ENCODE data around the gene CXCL8. TPM values are rescaled to one million over a fixed set of nuclear protein-coding genes. Genes with fewer than 3 reads are reported as not detected.
"Not testable (repeated sequence)": the region's sequence is repeated elsewhere in the genome, so short reads cannot be mapped to it uniquely, and the experiment has no call there.

CXCL8 gene
- 10 to 100 TPM in 1 of 2 donors, 1 to 10 TPM in 1; 2.6 to 15.7 TPM for total RNA-seq
- polyA plus RNA-seq (ENCODE audit: insufficient read length in 2 of 2), result 1 to 10 TPM; 1.1 to 1.2 TPM
- long read RNA-seq, donor 1, result 0 reads
- long read RNA-seq, donor 2, partial matches to known transcripts, result 0 of 2 reads
- long read RNA-seq, donor 2, other reads (novel, unspliced or antisense), result 0 of 2 reads
- long read RNA-seq, donor 3, result 0 reads
- long read RNA-seq, donor 4, partial matches to known transcripts, result 0 of 1 reads
- long read RNA-seq, donor 4, other reads (novel, unspliced or antisense), result 0 of 1 reads

DNA sequence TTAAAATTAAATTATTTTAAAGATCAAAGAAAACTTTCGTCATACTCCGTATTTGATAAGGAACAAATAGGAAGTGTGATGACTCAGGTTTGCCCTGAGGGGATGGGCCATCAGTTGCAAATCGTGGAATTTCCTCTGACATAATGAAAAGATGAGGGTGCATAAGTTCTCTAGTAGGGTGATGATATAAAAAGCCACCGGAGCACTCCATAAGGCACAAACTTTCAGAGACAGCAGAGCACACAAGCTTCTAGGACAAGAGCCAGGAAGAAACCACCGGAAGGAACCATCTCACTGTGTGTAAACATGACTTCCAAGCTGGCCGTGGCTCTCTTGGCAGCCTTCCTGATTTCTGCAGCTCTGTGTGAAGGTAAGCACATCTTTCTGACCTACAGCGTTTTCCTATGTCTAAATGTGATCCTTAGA is at the start of gene CXCL8:
Gene CXCL8 (plus strand): TSS at position 217 of the 426 bp plus-strand sequence. CDS start 90 bp downstream, at position 307.
- no peak within 1 kb of the TSS for H3K4me3 ChIP-seq (ENCODE audit: low read depth, low read length)
- no peaks in the 10 kb centered on the region for H3K36me3 ChIP-seq (ENCODE audit: control insufficient read depth, insufficient read depth, low read length)
- H3K4me1 ChIP-seq (ENCODE audit: control insufficient read depth, insufficient read depth, low read length), result no peaks in the 10 kb centered on the region
- H3K27ac ChIP-seq (ENCODE audit: low read depth, low read length), result no peak within 1 kb of the TSS
- no peaks in the 10 kb centered on the region for H3K9me3 ChIP-seq (ENCODE audit: control insufficient read depth, insufficient read depth, low read length)
- peak in 3 of 6 donors; percentile 7 to 71 (median 27) for DNase-seq (ENCODE audit: low read depth in 4 of 6, low spot score in 6 of 6)
- no peaks in the 10 kb centered on the region for H3K27me3 ChIP-seq (ENCODE audit: control insufficient read depth, insufficient read depth, low read length)
- WGBS (ENCODE audit: insufficient coverage), result 61% methylated on average over 3 of the region's 7 CpGs

DNA sequence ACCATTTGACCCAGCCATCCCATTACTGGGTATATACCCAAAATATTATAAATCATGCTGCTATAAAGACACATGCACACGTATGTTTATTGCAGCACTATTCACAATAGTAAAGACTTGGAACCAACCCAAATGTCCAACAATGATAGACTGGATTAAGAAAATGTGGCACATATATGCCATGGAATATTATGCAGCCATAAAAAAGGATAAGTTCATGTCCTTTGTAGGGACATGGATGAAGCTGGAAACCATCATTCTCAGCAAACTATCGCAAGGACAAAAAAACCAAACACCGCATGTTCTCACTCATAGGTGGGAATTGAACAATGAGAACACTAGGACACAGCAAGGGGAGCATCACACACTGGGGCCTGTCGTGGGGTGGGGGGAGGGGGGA is 49.2 kb upstream of the CXCL8 start:
- no CpG with 5 or more reads among the region's 4 CpGs for WGBS (ENCODE audit: insufficient coverage)
- not testable (repeated sequence) for H3K36me3 ChIP-seq (ENCODE audit: control insufficient read depth, insufficient read depth, low read length); H3K27me3 ChIP-seq (ENCODE audit: control insufficient read depth, insufficient read depth, low read length); H3K27ac ChIP-seq (ENCODE audit: low read depth, low read length); H3K4me3 ChIP-seq (ENCODE audit: low read depth, low read length); H3K9me3 ChIP-seq (ENCODE audit: control insufficient read depth, insufficient read depth, low read length); DNase-seq (ENCODE audit: low read depth in 4 of 6, low spot score in 6 of 6); H3K4me1 ChIP-seq (ENCODE audit: control insufficient read depth, insufficient read depth, low read length)

DNA sequence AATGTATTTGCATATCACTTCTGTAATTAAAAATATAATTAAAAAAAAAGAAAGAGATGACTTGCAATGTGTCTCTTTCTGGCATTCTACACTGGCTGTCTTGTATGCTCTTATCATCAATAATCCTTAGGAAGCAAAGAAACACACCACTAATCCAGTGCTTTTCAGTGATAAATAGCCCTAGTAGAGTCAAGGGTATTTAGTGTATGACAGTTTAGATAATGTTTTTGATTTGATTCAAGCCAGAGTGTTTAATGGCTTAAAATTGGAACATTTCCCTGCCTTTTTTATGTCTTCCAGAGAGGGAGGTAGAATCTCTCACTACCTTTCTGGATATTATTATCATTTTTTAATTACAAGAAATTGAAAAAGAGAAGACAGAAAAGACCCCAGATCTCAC is 48.6 kb upstream of the CXCL8 start:
- Histone ChIP-seq H3K9me3 (ENCODE audit: control insufficient read depth, insufficient read depth, low read length) (no peaks in the 10 kb centered on the region), H3K27me3 (ENCODE audit: control insufficient read depth, insufficient read depth, low read length) (no peaks in the 10 kb centered on the region), H3K27ac (ENCODE audit: low read depth, low read length) (no peak overlapping the region), H3K4me1 (ENCODE audit: control insufficient read depth, insufficient read depth, low read length) (no peaks in the 10 kb centered on the region), H3K4me3 (ENCODE audit: low read depth, low read length) (no peak overlapping the region), H3K36me3 (ENCODE audit: control insufficient read depth, insufficient read depth, low read length) (no peaks in the 10 kb centered on the region)
- no peak for DNase-seq (ENCODE audit: low read depth in 4 of 6, low spot score in 6 of 6)

DNA sequence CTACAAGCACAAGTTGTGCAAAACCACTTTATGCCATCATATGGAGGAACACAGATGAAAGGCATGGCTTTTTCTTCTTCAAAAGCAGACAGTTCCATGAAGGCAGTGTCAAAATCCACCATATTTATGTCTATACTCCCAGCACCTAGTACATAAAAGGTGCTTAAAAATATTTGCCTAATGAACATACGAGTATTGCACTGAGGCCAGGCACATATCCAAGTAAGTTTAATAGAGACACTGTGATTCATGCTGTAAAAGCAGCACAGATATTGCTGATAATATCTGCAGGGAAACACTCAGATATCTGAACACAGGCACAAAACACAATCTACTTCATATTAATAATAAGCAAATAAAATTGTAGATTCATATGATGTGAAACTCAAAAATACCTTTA is 48.1 kb upstream of the CXCL8 start:
- Histone ChIP-seq H3K9me3 (ENCODE audit: control insufficient read depth, insufficient read depth, low read length) (no peaks in the 10 kb centered on the region), H3K36me3 (ENCODE audit: control insufficient read depth, insufficient read depth, low read length) (no peaks in the 10 kb centered on the region), H3K4me1 (ENCODE audit: control insufficient read depth, insufficient read depth, low read length) (no peaks in the 10 kb centered on the region), H3K27me3 (ENCODE audit: control insufficient read depth, insufficient read depth, low read length) (no peaks in the 10 kb centered on the region), H3K27ac (ENCODE audit: low read depth, low read length) (no peak overlapping the region), H3K4me3 (ENCODE audit: low read depth, low read length) (no peak overlapping the region)
- no CpG with 5 or more reads among the region's 1 CpG for WGBS (ENCODE audit: insufficient coverage)
- no peak for DNase-seq (ENCODE audit: low read depth in 4 of 6, low spot score in 6 of 6)

DNA sequence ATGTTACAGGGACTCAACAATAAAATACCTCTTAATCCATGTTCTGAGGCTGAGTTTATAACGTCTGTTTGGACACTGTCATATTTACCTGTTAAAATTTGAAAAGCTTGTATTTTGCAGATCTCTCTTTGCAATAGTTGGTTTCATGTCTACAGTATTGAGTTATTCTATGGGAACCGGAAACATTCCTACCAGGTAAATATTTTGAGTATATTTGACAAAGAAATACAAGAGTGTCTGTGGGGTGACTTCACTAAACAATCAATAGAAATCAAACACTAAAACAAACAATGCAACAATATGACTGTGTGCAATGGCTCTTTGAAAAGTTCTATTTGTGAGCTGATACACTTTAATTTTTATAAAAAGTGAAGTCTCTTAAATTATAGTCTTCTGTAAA is 47.7 kb upstream of the CXCL8 start:
- WGBS (ENCODE audit: insufficient coverage), result no CpG with 5 or more reads among the region's 2 CpGs
- H3K27ac ChIP-seq (ENCODE audit: low read depth, low read length), result no peak overlapping the region
- no peak overlapping the region for H3K4me3 ChIP-seq (ENCODE audit: low read depth, low read length)

DNA sequence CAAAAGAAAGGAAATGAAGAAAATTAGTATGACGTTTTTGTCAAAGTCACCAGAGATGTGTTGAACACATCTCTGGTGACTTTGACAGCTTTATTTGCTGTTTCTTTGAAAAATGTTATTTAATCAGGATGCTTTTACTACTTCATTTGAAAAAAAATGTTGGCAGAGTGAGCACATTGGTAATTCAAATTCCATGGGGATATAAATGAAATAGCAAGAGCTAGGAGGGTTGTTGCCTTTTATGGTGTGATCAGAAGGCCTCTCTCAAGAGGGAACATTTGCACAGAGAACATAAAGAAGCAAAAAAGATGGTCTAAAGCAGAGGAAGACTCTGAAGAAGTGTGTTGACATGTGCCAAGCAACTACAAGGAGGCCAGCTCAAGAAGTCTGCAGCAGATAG is 46.6 kb upstream of the CXCL8 start:
- WGBS (ENCODE audit: insufficient coverage), result 93% methylated on average over 1 of the region's 1 CpG
- Histone ChIP-seq H3K4me3 (ENCODE audit: low read depth, low read length) (no peak overlapping the region), H3K4me1 (ENCODE audit: control insufficient read depth, insufficient read depth, low read length) (no peaks in the 10 kb centered on the region), H3K9me3 (ENCODE audit: control insufficient read depth, insufficient read depth, low read length) (no peaks in the 10 kb centered on the region), H3K36me3 (ENCODE audit: control insufficient read depth, insufficient read depth, low read length) (no peaks in the 10 kb centered on the region), H3K27me3 (ENCODE audit: control insufficient read depth, insufficient read depth, low read length) (no peaks in the 10 kb centered on the region), H3K27ac (ENCODE audit: low read depth, low read length) (no peak overlapping the region)
- no peak for DNase-seq (ENCODE audit: low read depth in 4 of 6, low spot score in 6 of 6)

More for the DNA sequence above, 47.7 kb upstream of the CXCL8 start:
- no peaks in the 10 kb centered on the region for H3K4me1 ChIP-seq (ENCODE audit: control insufficient read depth, insufficient read depth, low read length)
- no peak for DNase-seq (ENCODE audit: low read depth in 4 of 6, low spot score in 6 of 6)
- no peaks in the 10 kb centered on the region for H3K27me3 ChIP-seq (ENCODE audit: control insufficient read depth, insufficient read depth, low read length)
- no peaks in the 10 kb centered on the region for H3K36me3 ChIP-seq (ENCODE audit: control insufficient read depth, insufficient read depth, low read length)
- no peaks in the 10 kb centered on the region for H3K9me3 ChIP-seq (ENCODE audit: control insufficient read depth, insufficient read depth, low read length)

DNA sequence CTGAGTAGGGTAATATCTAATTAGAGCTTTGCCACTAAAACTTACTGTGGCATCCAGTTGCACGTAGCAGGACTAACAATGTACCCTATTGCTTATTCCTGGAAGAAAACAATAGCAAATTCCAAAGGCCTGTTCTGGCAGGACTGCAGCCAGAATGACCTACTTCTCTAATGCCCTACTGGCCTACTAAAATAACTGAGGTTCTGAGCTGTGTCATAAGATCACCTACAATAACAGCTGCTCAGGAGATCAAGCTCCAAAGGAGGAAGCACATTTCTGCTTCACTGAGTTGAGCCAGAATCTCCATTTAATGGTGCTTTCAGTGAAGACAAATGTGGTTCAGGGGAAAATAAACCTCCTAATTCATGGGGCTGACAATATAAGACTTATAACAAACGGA is 42.2 kb upstream of the CXCL8 start:
- H3K4me1 ChIP-seq (ENCODE audit: control insufficient read depth, insufficient read depth, low read length), result no peaks in the 10 kb centered on the region
- no peaks in the 10 kb centered on the region for H3K9me3 ChIP-seq (ENCODE audit: control insufficient read depth, insufficient read depth, low read length)
- H3K27ac ChIP-seq (ENCODE audit: low read depth, low read length), result no peak overlapping the region
- peak in 1 of 6 donors; percentile 16 for DNase-seq (ENCODE audit: low read depth in 4 of 6, low spot score in 6 of 6)
- H3K27me3 ChIP-seq (ENCODE audit: control insufficient read depth, insufficient read depth, low read length), result no peaks in the 10 kb centered on the region
- H3K4me3 ChIP-seq (ENCODE audit: low read depth, low read length), result no peak overlapping the region
- WGBS (ENCODE audit: insufficient coverage), result 67% methylated on average over 1 of the region's 2 CpGs
- no peaks in the 10 kb centered on the region for H3K36me3 ChIP-seq (ENCODE audit: control insufficient read depth, insufficient read depth, low read length)

DNA sequence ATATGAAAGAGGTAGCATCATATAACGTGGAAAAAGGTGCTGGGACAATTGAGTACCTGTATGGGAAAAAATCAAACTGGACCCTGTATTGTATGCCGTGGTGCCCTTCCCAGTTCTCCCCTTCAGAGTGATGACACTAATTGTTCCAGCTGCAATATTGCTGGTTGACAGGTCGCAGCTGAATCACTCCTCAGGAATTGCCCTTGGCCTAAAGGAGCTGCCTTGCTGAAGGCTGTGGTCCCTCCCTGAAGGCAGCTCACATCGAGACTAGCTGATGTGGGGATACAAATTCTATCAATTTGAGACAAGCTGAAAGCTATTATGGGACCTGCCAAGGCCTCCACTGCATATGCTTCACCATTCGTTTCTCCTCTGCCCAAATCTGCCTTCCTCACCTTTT is 39.3 kb upstream of the CXCL8 start:
- Histone ChIP-seq H3K9me3 (ENCODE audit: control insufficient read depth, insufficient read depth, low read length) (no peaks in the 10 kb centered on the region), H3K27ac (ENCODE audit: low read depth, low read length) (no peak overlapping the region), H3K27me3 (ENCODE audit: control insufficient read depth, insufficient read depth, low read length) (no peaks in the 10 kb centered on the region), H3K4me1 (ENCODE audit: control insufficient read depth, insufficient read depth, low read length) (no peaks in the 10 kb centered on the region), H3K4me3 (ENCODE audit: low read depth, low read length) (no peak overlapping the region), H3K36me3 (ENCODE audit: control insufficient read depth, insufficient read depth, low read length) (no peaks in the 10 kb centered on the region)
- 91% methylated on average over 4 of the region's 5 CpGs for WGBS (ENCODE audit: insufficient coverage)
- no peak for DNase-seq (ENCODE audit: low read depth in 4 of 6, low spot score in 6 of 6)

DNA sequence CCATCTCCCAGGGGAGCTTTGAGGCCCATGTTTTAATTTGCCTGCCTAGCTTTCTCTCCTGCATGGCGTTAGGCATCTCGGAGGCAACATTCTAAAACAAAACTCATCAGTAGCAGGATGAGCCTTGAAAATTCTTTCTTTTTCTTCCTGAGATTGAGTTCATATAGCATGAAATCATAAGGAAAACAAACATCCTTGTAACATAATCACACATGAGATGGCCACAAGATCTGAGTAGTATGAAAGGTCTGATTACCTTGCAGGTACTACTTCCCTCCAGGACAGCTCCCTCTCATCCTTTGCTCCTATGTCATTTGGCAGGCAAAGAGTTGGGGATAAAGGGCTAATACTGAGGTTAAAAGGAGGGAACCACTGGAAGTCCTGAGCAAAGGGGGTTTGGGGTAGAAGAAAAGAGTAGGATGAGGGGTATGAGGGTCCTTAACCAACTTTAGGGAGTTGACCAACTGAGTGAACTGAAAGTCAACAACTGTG is 37.5 kb upstream of the CXCL8 start:
- DNase-seq (ENCODE audit: low read depth in 4 of 6, low spot score in 6 of 6), result no peak
- H3K27ac ChIP-seq (ENCODE audit: low read depth, low read length), result no peak overlapping the region
- H3K27me3 ChIP-seq (ENCODE audit: control insufficient read depth, insufficient read depth, low read length), result no peaks in the 10 kb centered on the region
- no CpG with 5 or more reads among the region's 2 CpGs for WGBS (ENCODE audit: insufficient coverage)
- no peaks in the 10 kb centered on the region for H3K36me3 ChIP-seq (ENCODE audit: control insufficient read depth, insufficient read depth, low read length)
- H3K4me1 ChIP-seq (ENCODE audit: control insufficient read depth, insufficient read depth, low read length), result no peaks in the 10 kb centered on the region
- H3K9me3 ChIP-seq (ENCODE audit: control insufficient read depth, insufficient read depth, low read length), result no peaks in the 10 kb centered on the region
- no peak overlapping the region for H3K4me3 ChIP-seq (ENCODE audit: low read depth, low read length)

DNA sequence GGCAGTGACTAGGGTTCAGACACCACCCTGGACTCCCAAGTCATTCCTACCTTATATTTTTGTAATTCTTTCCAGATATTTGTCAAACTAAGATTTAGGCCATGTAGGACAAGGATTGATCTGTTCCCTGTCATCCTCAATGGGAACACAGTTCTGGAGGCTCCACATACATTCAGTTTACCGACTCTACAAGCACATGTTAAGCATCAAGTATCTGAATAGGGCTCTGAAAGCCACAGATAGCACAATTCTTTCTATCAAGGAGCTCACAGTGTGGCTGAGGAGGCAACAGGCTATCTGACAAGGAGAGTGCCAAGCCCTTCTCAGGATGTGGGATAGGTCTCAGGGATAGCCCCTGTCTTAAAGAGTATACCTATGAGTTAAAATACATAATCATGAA is 37.0 kb upstream of the CXCL8 start:
- Histone ChIP-seq H3K9me3 (ENCODE audit: control insufficient read depth, insufficient read depth, low read length) (no peaks in the 10 kb centered on the region), H3K27ac (ENCODE audit: low read depth, low read length) (no peak overlapping the region), H3K4me1 (ENCODE audit: control insufficient read depth, insufficient read depth, low read length) (no peaks in the 10 kb centered on the region), H3K27me3 (ENCODE audit: control insufficient read depth, insufficient read depth, low read length) (no peaks in the 10 kb centered on the region), H3K4me3 (ENCODE audit: low read depth, low read length) (no peak overlapping the region), H3K36me3 (ENCODE audit: control insufficient read depth, insufficient read depth, low read length) (no peaks in the 10 kb centered on the region)
- DNase-seq (ENCODE audit: low read depth in 4 of 6, low spot score in 6 of 6), result no peak
- WGBS (ENCODE audit: insufficient coverage), result no CpG with 5 or more reads among the region's 1 CpG
